ENCODE data around the gene TRAF2. TPM values are rescaled to one million over a fixed set of nuclear protein-coding genes. Genes with fewer than 3 reads are reported as not detected.

TRAF2 gene
- total and polyA plus RNA-seq, 2 donors (not counting 3 experiments of a cell fraction or from before 2014, with no cell fraction given), result 10.9 to 23.1 TPM

DNA sequence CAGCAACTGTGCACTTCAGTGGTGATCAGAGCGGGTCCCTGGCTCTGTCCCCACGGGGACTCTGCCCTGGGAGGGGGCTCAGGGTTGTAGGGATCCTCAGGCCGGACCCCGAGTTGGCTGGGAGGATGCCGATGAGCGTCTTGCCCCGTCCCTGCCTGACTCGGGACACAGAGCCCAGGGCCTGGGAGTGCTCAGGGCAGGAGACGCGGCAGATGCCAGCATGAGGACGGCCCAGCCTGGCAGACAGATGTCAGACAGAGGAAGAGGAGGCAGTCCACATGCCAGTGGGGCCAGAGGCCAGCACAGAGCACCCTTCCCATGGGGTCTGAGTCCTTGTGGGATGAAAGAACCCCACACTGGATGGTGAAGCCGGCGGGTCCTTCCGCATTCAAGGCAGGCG lies 77.0 kb downstream of the TRAF2 start:
- H3K4me1 ChIP-seq (ENCODE audit: control insufficient read depth, extremely low read depth, insufficient read depth, low read length), result no peaks in the 10 kb centered on the region
- BruUV-seq (replicated peaks), result no TSS peak
- H3K27ac ChIP-seq (ENCODE audit: insufficient read depth, low read depth, low read length), result no peak overlapping the region
- POLR2A ChIA-PET, result no interaction called here
- H3K79me2 ChIP-seq (ENCODE audit: control insufficient read depth, insufficient read depth, low read length), result no peaks in the 10 kb centered on the region
- no peaks in the 10 kb centered on the region for H3K9me1 ChIP-seq (replicated peaks; ENCODE audit: control insufficient read depth, extremely low read depth, insufficient read depth, low read length)
- intact Hi-C loops (cut with micrococcal nuclease) (no loop called here), dilution Hi-C loops (cut with MboI; ENCODE audit: extremely low pct_ligation_motif_present, low sequenced_read_pairs) (no loop called here)
- H3K36me3 ChIP-seq (ENCODE audit: control insufficient read depth in 2 of 2, extremely low read depth in 1 of 2, insufficient read depth in 2 of 2, low read length in 2 of 2), result no peaks in the 10 kb centered on the region
- no peaks in the 10 kb centered on the region for H3K9me3 ChIP-seq (replicated peaks; ENCODE audit: control insufficient read depth, insufficient read depth, low read length)
- H2AFZ ChIP-seq (ENCODE audit: low read depth, low read length), result no peak overlapping the region
- FAIRE-seq, result no peak
- H3K27me3 ChIP-seq (ENCODE audit: control insufficient read depth in 2 of 2, insufficient read depth in 2 of 2, low read length in 2 of 2), result no peaks in the 10 kb centered on the region
- TF ChIP-seq MYC (IDR thresholded peaks at IDR 0.05; ENCODE audit: low read depth, low read length) (no peak), GATA2 (IDR thresholded peaks at IDR 0.05; ENCODE audit: insufficient read depth, insufficient read length, low read depth, low read length) (no peak), POLR2AphosphoS5 (IDR thresholded peaks at IDR 0.05; ENCODE audit: insufficient read depth, low read depth, low read length) (no peak), JUN (IDR thresholded peaks at IDR 0.05; ENCODE audit: borderline replicate concordance, insufficient read depth, insufficient read length, low read depth) (no peak), FOS (IDR thresholded peaks at IDR 0.05; ENCODE audit: borderline replicate concordance, insufficient read depth, low read length) (no peak), EZH2 (IDR thresholded peaks at IDR 0.05; ENCODE audit: borderline replicate concordance, low read depth, low read length, severe bottlenecking) (no peak), POLR2A (IDR thresholded peaks at IDR 0.05; ENCODE audit: low read depth, low read length) (no peak)
- TF ChIP-seq, protein P1, sequence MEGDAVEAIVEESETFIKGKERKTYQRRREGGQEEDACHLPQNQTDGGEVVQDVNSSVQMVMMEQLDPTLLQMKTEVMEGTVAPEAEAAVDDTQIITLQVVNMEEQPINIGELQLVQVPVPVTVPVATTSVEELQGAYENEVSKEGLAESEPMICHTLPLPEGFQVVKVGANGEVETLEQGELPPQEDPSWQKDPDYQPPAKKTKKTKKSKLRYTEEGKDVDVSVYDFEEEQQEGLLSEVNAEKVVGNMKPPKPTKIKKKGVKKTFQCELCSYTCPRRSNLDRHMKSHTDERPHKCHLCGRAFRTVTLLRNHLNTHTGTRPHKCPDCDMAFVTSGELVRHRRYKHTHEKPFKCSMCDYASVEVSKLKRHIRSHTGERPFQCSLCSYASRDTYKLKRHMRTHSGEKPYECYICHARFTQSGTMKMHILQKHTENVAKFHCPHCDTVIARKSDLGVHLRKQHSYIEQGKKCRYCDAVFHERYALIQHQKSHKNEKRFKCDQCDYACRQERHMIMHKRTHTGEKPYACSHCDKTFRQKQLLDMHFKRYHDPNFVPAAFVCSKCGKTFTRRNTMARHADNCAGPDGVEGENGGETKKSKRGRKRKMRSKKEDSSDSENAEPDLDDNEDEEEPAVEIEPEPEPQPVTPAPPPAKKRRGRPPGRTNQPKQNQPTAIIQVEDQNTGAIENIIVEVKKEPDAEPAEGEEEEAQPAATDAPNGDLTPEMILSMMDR (IDR thresholded peaks at IDR 0.05; ENCODE audit: extremely low read depth in 1 of 2, insufficient read depth in 1 of 2, low read depth in 1 of 2, low read length in 2 of 2), result no peak
- TF ChIP-seq, protein P2, sequence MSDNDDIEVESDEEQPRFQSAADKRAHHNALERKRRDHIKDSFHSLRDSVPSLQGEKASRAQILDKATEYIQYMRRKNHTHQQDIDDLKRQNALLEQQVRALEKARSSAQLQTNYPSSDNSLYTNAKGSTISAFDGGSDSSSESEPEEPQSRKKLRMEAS (IDR thresholded peaks at IDR 0.05; ENCODE audit: insufficient read depth, insufficient read length), result no peak
- DNase-seq (ENCODE audit: low read depth, low spot score), result no peak
- H3K9ac ChIP-seq (replicated peaks; ENCODE audit: extremely low read depth, insufficient read depth, low read length), result no peak overlapping the region
- no peak overlapping the region for H3K4me3 ChIP-seq (replicated peaks in 1 of 3; ENCODE audit: insufficient read depth in 1 of 3, low read depth in 1 of 3, low read length in 3 of 3)
- no peaks in the 10 kb centered on the region for H4K20me1 ChIP-seq (replicated peaks; ENCODE audit: control insufficient read depth, extremely low read depth, insufficient read depth, low read length)
- CTCF ChIA-PET, result interaction anchor here (1.3 kb wide), 1 partner anchor 15 kb away, joined by 4 read pairs; no protein-coding TSS in a partner anchor
- H3K4me2 ChIP-seq (ENCODE audit: insufficient read depth, low read length), result no peak overlapping the region
